HCT116 (cell line): ENCODE data around the gene RIBC2. TPM values are rescaled to one million over a fixed set of nuclear protein-coding genes. Genes with fewer than 3 reads are reported as not detected.

ENCODE experiments used
- ATAC-seq: fragments of 200-7000 bp; cut with Tn5 transposase; 2 replicates; pipeline ENCODE4 v1.9.1; 2020; ENCODE audit warnings: mild to moderate bottlenecking, moderate library complexity
- BruUV-seq: library from RNA; stranded (reverse); fragments of 400-500 nt; replicated peaks from 2 replicates; lab custom pipeline; 2021; lab: Mats Ljungman, UMichigan
- CTCF ChIA-PET: fragments of 300-600 bp; sonication (Branson Sonifier 250); formaldehyde crosslinking; loops from one replicate; lab custom pipeline; 2021; ENCODE audit warnings: antibody characterized with exemption; lab: Charles Lee
- POLR2A ChIA-PET: fragments of 300-600, 350-600 bp; sonication (Branson Sonifier 250); formaldehyde crosslinking; loops from one replicate; lab custom pipeline; 2021; ENCODE audit warnings: antibody characterized with exemption; lab: Charles Lee
- RAD21 ChIA-PET, 2 experiments: fragments of 300-600 bp; sonication (Branson Sonifier 250); formaldehyde crosslinking; loops; one replicate each; lab custom pipeline; 2023; ENCODE audit warnings: low total read pairs in 2 of 2; ENCODE audit not compliant: uncharacterized antibody in 2 of 2, unreplicated experiment in 2 of 2, low non-redundant PET in 1 of 2; lab: Charles Lee
- DNase-seq: peaks from one replicate; pipeline ENCODE4 v3.0.0-alpha.2; 2010; ENCODE audit warnings: low read depth, low spot score
- H2AFZ ChIP-seq: fragments of 200-600 bp; shearing (Covaris generic), sonication (generic); 2 replicates; pipeline ENCODE4 v1.6.1; 2017; ENCODE audit warnings: low read depth, mixed run types, mixed read lengths, antibody characterized with exemption, low read length; ENCODE audit not compliant: poor library complexity, severe bottlenecking
- H3K27ac ChIP-seq: 2 replicates; pipeline ENCODE4 v1.5.1; 2012; ENCODE audit warnings: low read depth, low read length
- H3K27me3 ChIP-seq: fragments of 200-600 bp; sonication (generic); 2 replicates; pipeline ENCODE4 v1.6.1; 2016; ENCODE audit warnings: mixed run types, low read length, mixed read lengths; ENCODE audit not compliant: insufficient read depth
- H3K36me3 ChIP-seq, 2 experiments: fragments of 200-500 bp in 1 of 2; fragments of 200-600 bp in 1 of 2; sonication (Bioruptor generic) in 1 of 2; sonication (generic) in 1 of 2; 2 replicates each; pipeline versions ENCODE4 v1.5.1 to v1.6.1; 2014 to 2016; ENCODE audit warnings: low read length in 2 of 2, inconsistent platforms in 1 of 2, mixed read lengths in 1 of 2, mixed run types in 1 of 2; ENCODE audit not compliant: insufficient read depth in 2 of 2, control insufficient read depth in 1 of 2
- H3K4me1 ChIP-seq, 2 experiments: fragments of 200-600 bp in 1 of 2; sonication (generic) in 1 of 2; 2 replicates each; pipeline versions ENCODE4 v1.5.1 to v1.6.1; 2012 to 2017; ENCODE audit warnings: low read length in 2 of 2, inconsistent platforms in 1 of 2, mild to moderate bottlenecking in 1 of 2, mixed read lengths in 1 of 2, mixed run types in 1 of 2, moderate library complexity in 1 of 2; ENCODE audit not compliant: insufficient read depth in 2 of 2, control insufficient read depth in 1 of 2
- H3K4me2 ChIP-seq: fragments of 200-600 bp; sonication (generic); 2 replicates; pipeline ENCODE4 v1.6.1; 2017; ENCODE audit warnings: mixed run types, low read length, mixed read lengths
- H3K4me3 ChIP-seq, 2 experiments: fragments of 200-600 bp in 1 of 2; sonication (generic) in 1 of 2; replicated peaks in 1 of 2; 2 replicates each; pipeline ENCODE4 v1.5.1; 2011 to 2016; ENCODE audit warnings: low read length in 2 of 2, control low read depth in 1 of 2, low read depth in 1 of 2, mild to moderate bottlenecking in 1 of 2, mixed read lengths in 1 of 2, mixed run types in 1 of 2
- H3K79me2 ChIP-seq: fragments of 200-600 bp; sonication (generic); 2 replicates; pipeline ENCODE4 v1.6.1; 2017; ENCODE audit warnings: mild to moderate bottlenecking, mixed run types, low read length, moderate library complexity, mixed read lengths; ENCODE audit not compliant: insufficient read depth
- H3K9ac ChIP-seq: fragments of 200-600 bp; sonication (generic); 2 replicates; pipeline ENCODE4 v1.6.1; 2016; ENCODE audit warnings: low read length, mixed read lengths
- H3K9me2 ChIP-seq: fragments of 200-600 bp; sonication (generic), shearing (Covaris generic); 2 replicates; pipeline ENCODE4 v1.6.1; 2017; ENCODE audit warnings: mixed run types, mild to moderate bottlenecking, moderate library complexity; ENCODE audit not compliant: insufficient read depth
- H3K9me3 ChIP-seq, 2 experiments: fragments of 200-500 bp in 1 of 2; fragments of 200-600 bp in 1 of 2; sonication (Bioruptor generic) in 1 of 2; sonication (generic) in 1 of 2; 2 replicates each; pipeline ENCODE4 v1.6.1; 2014 to 2017; ENCODE audit warnings: low read length in 2 of 2, mixed read lengths in 2 of 2, inconsistent platforms in 1 of 2, low read depth in 1 of 2, mild to moderate bottlenecking in 1 of 2, mixed run types in 1 of 2, moderate library complexity in 1 of 2; ENCODE audit not compliant: control insufficient read depth in 1 of 2, insufficient read depth in 1 of 2
- H4K20me1 ChIP-seq: fragments of 200-600 bp; sonication (generic), shearing (Covaris generic); 2 replicates; pipeline ENCODE4 v1.6.1; 2017; ENCODE audit warnings: mixed run types, mild to moderate bottlenecking, moderate library complexity; ENCODE audit not compliant: insufficient read depth
- CBX3 ChIP-seq: IDR thresholded peaks from 2 replicates; pipeline ENCODE4 v1.6.1; 2012; ENCODE audit warnings: low read depth
- CTCF ChIP-seq, 3 experiments: fragments of 200-600 bp in 1 of 3; sonication (generic) in 1 of 3; IDR thresholded peaks in 2 of 3; conservative IDR thresholded peaks in 1 of 3; 2 replicates each; pipeline ENCODE4 v1.5.1; 2012 to 2017; ENCODE audit warnings: low read depth in 2 of 3, low read length in 2 of 3, antibody characterized with exemption in 1 of 3, borderline replicate concordance in 1 of 3, control low read depth in 1 of 3, mild to moderate bottlenecking in 1 of 3, mixed read lengths in 1 of 3, mixed run types in 1 of 3, moderate library complexity in 1 of 3; ENCODE audit not compliant: insufficient read depth in 1 of 3
- ELF1 ChIP-seq: IDR thresholded peaks from 2 replicates; pipeline ENCODE4 v1.6.1; 2012; ENCODE audit warnings: low read depth, borderline replicate concordance
- EZH2phosphoT487 ChIP-seq: fragments of 200-600 bp; IDR thresholded peaks from 2 replicates; pipeline ENCODE4 v1.6.1; 2018; ENCODE audit warnings: antibody characterized with exemption, borderline replicate concordance
- FOSL1 ChIP-seq: IDR thresholded peaks from 2 replicates; pipeline ENCODE4 v1.6.1; 2012; ENCODE audit warnings: low read depth
- JUND ChIP-seq: IDR thresholded peaks from 2 replicates; pipeline ENCODE4 v1.6.1; 2012
- POLR2AphosphoS5 ChIP-seq: IDR thresholded peaks from 2 replicates; pipeline ENCODE4 v1.6.1; 2011; ENCODE audit warnings: mild to moderate bottlenecking, low read depth, low read length, moderate library complexity
- RAD21 ChIP-seq: IDR thresholded peaks from 2 replicates; pipeline ENCODE4 v1.6.1; 2012; ENCODE audit warnings: low read depth, mild to moderate bottlenecking
- SP1 ChIP-seq: IDR thresholded peaks from 2 replicates; pipeline ENCODE4 v1.6.1; 2012; ENCODE audit warnings: low read depth
- TCF7L2 ChIP-seq: IDR thresholded peaks from 2 replicates; pipeline ENCODE4 v1.7.0; 2011; ENCODE audit warnings: borderline replicate concordance, inconsistent platforms; ENCODE audit not compliant: insufficient read depth, insufficient read length; ENCODE audit errors: extremely low read depth
- ZFX ChIP-seq: fragments of 450-650 bp; IDR thresholded peaks from 2 replicates; pipeline ENCODE4 v1.6.1; 2017
- intact Hi-C: fragments of 100-400 bp; cut with micrococcal nuclease; formaldehyde crosslinking; loops from 2 replicates; pipeline ENCODE4 v1.10.0; 2022
- total RNA-seq: library from RNA; stranded (reverse); gene quantifications from one replicate; pipeline ENCODE4 v1.2.1, GENCODE V29; 2021; ENCODE audit not compliant: unreplicated experiment
- TF ChIP-seq, protein P1 (sequence below): IDR thresholded peaks from 2 replicates; pipeline ENCODE4 v1.6.1; 2012

RIBC2 gene
- total RNA-seq, 1 experiment from 2014 or later: 8.3 TPM

GRCh38 chr22:45397806-45398205, 15.7 kb upstream of the RIBC2 start:
- POLR2A ChIA-PET: no interaction called here

More at GRCh38 chr22:45397806-45398205, 15.7 kb upstream of the RIBC2 start:
- peak; percentile 54 for ATAC-seq
- Histone ChIP-seq H4K20me1 (no peaks in the 10 kb centered on the region), H2AFZ (no peak overlapping the region), H3K9ac (no peak overlapping the region), H3K79me2 (no peaks in the 10 kb centered on the region), H3K4me2 (no peak overlapping the region), H3K27ac (no peak overlapping the region), H3K4me1 (no peaks in the 10 kb centered on the region), H3K27me3 (no peaks in the 10 kb centered on the region), H3K36me3 (no peaks in the 10 kb centered on the region), H3K4me3 (no peak overlapping the region), H3K9me2 (no peaks in the 10 kb centered on the region), H3K9me3 (no peaks in the 10 kb centered on the region)
- no TSS peak for BruUV-seq
- ChIA-PET RAD21 (no interaction called here), CTCF (no interaction called here)
- DNase-seq: no peak
- intact Hi-C loops: no loop called here
- TF ChIP-seq EZH2phosphoT487 (no peak), CTCF (IDR thresholded peaks at IDR 0.05 in 2 of 3, conservative IDR thresholded peaks at IDR 0.05 in 1 of 3; ENCODE audit: borderline replicate concordance in 1 of 3, insufficient read depth in 1 of 3, low read depth in 2 of 3, low read length in 2 of 3) (peak in 2 of 3 experiments; percentile 26 to 41; a peak in 4 of 6 replicates), POLR2AphosphoS5 (no peak), RAD21 (peak; percentile 43), CBX3 (no peak), JUND (no peak), SP1 (no peak), ZFX (no peak), FOSL1 (no peak), TCF7L2 (no peak), ELF1 (no peak)
- TF ChIP-seq, protein P1, sequence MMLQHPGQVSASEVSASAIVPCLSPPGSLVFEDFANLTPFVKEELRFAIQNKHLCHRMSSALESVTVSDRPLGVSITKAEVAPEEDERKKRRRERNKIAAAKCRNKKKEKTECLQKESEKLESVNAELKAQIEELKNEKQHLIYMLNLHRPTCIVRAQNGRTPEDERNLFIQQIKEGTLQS: no peak
